HuH-7.5 (cell line): ENCODE measurements around the gene BAX.

Experiments
- DNase-seq: peaks from one replicate; pipeline ENCODE4 v3.0.0; 2011; ENCODE audit warnings: low spot score

BAX gene

DNA sequence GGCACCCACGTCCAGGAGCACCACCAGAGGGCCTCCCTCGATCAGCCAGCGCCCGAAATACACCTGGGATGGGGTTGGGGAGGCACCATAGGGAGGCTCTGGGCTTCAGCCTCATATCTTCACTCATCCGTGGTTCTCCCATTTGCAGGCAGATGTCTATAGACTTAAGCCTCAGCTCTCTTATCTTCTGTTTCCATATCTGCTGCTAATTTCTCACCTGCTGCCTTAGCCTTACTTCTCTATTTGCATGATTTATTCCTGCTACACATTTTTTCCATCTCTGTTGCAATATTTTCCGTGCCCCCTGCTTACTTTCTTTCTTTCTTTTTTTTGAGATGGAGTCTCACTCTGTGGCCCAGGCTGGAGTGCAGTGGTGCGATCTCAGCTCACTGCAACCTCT, 32.6 kb downstream of the BAX start:
- no peak for DNase-seq

DNA sequence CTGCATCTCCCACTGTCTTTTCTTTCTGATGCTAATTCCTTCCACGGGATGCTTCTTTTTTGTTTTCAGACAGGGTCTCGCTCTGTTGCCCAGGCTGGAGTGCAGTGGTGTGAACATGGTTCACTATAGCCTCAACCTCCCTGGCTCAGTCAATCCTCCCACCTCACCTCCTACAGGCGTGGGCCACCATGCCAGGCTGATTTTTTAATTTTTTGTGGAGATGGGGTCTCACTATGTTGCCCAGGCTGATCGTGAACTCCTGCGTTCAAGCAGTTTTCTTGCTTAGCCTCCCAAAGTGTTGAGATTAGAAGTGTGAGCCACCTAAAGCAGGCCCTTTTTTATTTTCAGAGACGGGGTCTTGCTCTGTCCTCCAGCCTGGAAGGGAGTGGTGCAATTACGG, 33.6 kb downstream of the BAX start:
- no peak for DNase-seq

DNA sequence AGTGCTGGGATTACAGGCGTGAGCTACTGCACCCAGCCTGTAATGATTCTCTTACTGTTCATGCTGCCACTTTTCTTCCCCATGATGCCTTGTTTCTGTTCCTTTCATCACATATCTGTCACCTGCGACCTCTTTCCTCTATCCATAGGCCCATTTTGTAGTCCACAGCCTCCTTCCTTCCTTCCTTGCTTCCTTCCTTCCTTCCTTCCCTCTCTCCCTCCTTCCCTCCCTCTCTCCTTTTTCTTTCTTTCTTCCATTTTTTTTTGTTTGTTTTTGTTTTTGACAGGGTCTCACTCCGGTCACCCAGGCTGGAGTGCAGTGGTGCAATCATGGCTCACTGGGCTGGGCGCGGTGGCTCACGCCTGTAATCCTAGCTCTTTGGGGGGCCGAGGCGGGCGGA, 34.2 kb downstream of the BAX start:
- DNase-seq: no peak

DNA sequence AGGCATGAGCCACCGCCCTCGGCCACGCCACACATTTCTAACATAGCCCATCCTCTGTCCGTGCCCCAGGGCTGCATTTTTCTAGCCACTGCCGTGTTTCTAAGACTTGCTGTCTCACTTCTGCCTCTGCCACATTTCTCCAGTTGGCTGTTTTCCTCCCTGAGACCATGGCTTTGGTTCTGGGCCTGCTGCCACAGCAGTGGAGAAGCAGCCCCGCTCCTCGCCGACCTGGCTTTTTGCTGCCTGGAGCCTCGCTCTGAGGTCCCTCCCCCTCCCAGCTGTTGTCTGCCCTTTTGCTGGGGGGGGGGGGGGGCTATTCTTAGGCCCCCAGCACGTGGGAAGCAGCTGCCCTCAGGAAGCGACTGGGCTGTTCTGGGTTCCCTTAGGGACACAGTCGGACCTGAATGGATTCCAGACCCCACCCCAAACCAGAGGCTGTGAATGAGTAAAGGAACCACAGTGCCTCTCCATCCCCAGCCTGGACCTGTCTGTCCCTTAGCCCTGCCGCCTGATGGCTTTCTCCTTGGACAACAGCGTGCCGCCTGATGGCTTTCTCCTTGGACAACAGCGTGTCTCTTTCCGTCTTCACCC, 35.1 kb downstream of the BAX start:
- no peak for DNase-seq

DNA sequence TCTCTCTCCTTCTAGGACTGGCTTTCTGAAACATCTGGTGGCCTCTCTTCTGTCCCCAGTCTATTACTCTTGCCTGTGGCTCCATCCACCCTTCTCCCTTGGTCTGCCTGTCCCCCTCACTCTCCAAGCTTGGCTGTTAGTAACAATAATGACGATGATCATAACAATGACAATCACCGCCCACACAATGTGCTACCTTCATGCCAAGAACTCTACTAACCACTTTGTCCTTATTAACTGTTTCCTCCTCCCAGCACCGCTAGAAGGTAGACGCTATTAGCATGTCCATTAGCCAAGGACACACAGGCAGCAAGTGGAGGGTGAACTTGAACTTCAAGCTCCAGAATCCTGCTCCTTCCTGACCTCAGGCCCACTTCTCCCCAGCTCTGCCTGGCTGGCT, 35.7 kb downstream of the BAX start:
- no peak for DNase-seq

DNA sequence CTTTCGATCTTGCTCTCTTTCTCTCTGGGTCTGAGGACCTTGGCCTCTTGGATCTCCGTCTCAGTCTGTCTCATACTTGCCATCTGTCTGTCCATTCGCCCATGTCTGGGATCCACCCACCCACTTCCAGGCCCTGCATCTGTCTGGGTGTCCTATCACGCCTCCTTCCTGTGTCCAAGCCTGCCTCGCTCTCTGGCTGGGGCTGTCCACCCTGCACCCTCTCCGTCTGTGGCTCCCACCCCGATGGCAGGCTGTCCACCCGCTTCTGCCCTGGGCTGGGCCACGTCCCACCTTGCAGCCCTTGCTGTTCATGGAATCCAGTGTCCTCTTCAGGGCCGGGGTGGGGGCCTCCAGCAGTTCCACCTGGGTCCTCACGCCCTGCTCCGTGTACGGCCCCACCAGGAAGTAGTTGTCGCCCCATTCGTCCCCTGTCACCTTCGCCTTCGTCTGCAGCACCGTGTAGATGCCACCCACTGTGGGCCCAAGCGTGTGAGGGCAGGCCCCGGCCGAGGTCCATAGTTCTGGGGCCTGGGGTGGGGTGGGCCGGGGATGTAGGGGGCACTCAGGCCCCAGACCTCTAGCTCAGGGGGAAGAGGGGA, 36.4 kb downstream of the BAX start:
- no peak for DNase-seq

DNA sequence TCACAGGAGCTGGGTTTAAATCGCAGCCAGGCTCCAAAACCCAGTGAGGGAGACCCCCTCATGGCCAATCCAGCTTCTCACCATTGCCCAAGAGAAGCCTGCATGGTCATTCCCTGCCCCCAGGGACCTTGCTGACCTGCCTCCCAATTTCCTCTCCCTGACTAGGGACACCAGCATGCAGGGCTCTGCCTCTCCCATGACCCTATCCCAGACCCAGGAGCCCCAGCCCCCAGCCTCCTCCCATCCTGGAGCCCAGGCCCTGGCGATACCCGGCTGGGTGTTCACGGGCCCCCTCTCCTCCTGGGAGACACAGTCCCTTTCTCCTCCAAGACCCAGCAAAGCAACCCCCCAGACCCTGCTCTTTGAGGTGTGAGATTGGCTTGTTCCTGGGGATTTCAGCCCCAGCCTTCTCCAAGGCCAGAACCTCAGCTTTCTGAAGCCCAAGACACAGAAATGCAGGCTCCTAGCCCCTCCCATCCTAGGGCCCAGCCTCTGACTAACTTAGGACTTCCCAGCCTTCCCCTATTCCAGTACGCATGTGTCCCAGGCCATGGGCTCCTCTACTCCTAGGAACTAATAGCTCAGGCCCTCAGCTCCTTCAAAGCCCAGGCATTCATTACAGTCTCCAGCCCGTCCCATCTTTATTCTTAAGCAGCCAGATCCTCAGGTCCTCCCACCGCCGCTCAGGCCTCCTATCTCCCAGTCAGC, 37.4 kb downstream of the BAX start:
- DNase-seq: peak; percentile 65

DNA sequence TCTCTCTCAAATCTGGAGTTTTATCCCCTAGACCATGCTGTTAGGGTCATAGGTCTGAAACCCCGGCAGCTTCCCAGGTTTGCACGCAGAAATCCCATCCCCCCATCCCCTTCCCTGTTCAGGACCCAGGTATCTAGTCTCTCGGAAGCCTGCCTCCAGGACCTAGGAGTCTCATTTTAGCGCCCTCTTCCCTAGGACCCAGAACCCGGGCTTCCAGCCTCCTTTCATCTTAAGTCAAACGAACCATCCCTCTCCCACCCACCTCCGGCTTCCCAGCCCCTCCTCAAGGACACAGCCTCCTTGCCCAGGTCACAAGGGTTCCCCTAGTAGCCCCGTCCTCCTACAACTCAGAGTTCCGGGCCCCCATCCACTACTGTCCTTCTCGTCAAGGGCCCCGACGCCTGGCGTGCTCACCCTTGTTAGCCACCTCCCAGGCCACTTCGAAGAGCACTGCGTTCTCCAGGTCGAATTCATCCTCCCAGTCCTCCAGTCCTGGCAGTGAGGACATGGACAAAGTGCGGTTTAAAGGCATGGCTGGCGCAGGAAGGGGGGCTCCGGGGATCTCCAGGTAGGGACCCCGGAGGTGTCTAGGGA, 38.0 kb downstream of the BAX start:
- DNase-seq: no peak

DNA sequence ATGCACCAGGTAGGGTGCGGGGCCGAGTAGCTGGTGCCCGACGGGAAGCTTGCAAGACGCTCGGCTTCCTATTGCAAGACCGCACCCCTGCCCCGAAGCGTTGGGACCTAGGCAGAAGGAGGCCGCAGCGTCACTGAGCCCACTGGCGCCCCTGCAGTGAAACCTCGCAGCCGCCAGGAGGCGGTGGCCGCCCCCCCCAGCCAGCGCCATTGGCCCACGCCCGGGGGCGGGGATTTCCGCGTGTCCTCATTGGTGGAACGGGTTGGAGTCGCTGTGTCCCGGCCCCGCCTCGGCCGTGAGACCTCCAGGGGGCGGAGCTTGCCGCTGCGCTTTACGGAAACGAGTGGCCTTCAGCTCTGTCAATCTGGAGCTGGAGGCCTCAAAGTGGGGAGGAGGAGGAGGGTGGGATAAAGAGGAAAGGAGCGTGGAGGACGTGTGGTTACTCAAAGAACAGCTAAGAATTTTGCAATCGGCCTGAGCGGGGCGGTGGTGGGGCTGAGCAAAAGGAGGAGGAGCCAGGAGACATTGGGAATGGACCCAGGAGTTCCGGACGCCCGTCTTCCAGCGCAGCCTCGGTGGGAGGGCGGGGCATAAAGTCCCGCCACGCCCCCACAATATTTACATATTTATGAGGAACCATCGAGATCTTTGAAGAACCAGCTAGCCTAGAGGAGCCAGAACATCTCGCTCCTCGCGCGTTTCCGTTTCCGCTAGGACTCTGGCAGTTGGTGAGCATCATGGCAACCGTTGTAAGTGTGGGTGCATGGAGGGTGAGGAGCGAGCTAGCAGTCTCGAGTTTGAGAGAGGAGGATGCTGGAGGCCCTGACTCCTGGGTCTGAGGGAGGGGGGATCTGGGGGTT, 38.7 kb downstream of the BAX start, which contains the start of the genes GYS1 and RUVBL2:
Gene GYS1 (minus strand): TSS at position 135 of the 860 bp plus-strand sequence. CDS start 197 bp downstream, outside the sequence.
Gene RUVBL2 (plus strand): TSS at position 713 of the 860 bp plus-strand sequence. CDS start 25 bp downstream, at position 738.
- DNase-seq: peak; percentile 98

DNA sequence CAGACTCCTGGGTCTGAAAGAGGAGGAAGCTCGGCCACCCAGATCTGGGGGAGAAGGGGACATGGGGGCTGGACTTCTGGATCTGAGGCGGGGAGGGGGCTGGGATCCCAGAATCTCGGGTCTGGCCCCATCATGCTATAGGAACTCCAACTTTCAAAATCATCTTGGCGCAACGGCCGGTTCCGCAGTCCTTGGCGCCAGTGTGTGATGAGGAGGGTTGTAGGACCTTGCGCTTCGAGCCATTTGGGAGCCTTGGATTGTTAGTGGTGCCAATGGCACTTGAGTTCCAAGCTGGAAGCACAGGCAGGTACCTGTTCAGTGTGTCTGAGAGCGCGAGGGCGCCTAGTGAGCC, 39.3 kb downstream of the BAX start:
- DNase-seq: no peak

DNA sequence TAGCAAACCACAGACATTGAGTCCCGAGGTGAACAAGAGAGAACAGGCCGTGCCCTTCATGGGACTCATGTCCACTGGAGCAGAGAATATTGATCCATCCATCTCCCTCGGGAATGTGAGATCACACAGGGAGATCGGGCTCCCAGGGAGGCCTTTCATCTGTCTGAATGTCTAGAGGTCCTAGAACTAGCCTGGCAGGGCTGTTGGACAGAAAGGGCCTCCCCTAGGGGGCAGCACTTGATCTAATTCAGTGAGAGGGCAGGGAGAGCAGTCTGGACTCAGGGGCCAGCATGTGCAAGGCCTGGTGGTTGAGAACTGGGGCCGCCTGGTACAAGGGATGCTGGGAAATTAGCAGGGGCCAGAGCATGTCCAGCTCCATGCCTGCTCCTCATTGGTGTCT, 43.3 kb downstream of the BAX start:
- DNase-seq: peak; percentile 76

DNA sequence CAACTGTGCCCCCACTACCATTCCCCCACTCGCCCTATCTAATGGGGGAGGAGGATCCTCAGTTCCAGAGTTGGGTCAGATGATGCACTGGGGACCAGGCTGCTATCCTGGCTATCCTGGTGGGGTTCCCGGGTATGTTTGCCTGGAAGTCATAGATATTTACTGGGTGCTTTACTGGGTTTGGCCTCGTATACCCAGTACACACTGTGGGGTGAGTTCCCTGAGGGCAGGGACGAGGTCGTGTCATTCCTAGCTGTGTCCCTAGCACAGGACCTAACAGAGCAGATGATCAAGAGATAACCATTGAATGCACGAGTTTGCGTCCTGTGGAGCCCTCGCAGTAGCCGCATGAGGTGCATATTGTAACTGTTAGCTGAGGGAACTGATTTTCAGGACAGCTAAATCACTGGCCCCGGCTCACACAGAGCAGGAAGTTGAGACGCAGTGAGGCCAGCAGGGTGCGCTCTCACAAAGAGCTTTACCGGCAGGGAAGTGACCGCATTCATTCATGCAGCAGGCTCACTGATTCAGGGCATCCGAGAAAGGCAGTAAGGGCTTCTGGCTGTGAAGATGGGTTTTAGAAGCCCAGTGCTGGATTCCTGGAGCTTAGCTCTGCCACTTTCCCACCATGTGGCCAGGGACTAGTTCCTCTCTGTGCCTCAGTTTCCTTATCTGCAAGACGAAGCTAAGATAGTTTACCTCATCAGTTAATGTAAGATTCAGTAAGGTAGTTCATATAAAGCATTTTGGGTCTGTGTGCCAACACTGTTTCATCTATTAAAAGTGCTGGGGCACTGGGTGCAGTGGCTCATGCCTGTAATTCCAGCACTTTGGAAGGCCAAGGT, 45.0 kb downstream of the BAX start:
- DNase-seq: peak; percentile 68

DNA sequence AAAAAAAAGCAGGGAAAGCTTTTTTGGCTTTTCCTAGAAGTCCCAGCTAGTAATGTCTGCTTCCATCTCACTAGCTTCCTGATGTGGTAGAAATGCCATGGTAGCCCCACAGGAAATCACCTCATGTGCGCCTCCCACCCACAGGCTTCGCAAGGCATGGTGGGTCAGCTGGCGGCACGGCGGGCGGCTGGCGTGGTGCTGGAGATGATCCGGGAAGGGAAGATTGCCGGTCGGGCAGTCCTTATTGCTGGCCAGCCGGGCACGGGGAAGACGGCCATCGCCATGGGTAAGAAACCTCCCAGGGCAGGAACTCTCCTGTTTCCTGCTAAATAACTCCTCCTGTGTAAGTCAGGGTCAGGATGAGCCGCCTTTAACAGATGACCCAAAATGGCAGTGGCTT, 49.5 kb downstream of the BAX start:
- no peak for DNase-seq

DNA sequence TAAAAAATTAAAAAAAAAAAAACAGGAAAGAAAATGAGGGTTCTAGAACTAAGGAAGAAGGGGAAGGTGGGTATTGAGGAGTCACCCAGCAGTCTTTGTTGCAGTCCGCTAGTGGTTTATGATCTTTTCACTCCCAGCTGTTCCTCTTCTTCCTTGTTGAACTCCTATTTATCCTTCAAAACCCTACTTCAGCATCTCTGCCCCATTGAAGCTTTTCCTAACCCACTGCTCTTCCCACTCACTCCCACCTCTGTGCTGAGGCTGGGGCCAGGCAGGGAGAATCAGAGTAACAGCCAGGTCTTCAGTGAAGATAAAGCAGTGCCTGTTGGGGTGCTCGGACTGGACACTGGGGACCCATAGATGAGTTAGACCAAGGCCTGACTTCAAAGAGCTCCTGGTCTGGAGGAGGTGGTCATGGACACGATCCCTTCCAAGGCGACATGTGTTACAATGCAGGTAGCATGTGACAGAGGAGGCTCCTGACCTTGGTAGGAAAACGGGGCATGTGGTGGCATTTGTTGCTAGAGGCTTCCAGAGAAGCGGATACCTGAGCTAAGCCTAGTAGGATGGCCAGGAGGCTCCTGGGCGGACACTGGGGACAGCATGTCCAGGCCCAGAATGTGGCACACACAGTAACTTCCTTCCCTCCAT, 50.4 kb downstream of the BAX start:
- DNase-seq: no peak

DNA sequence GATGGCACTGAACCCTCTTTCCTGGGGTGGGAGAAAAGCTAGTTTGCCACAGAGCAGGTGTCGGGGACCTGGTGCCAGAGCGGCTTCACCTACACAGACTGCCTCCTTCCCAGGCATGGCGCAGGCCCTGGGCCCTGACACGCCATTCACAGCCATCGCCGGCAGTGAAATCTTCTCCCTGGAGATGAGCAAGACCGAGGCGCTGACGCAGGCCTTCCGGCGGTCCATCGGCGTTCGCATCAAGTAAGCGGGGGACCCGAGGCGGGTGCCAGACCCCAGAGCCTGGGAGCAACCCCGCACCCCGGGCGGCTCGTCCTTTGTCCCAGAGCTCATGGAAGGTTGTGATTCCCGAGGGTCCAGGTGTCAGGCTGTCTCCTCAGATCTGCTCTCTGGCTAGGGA, 52.2 kb downstream of the BAX start:
- no peak for DNase-seq

DNA sequence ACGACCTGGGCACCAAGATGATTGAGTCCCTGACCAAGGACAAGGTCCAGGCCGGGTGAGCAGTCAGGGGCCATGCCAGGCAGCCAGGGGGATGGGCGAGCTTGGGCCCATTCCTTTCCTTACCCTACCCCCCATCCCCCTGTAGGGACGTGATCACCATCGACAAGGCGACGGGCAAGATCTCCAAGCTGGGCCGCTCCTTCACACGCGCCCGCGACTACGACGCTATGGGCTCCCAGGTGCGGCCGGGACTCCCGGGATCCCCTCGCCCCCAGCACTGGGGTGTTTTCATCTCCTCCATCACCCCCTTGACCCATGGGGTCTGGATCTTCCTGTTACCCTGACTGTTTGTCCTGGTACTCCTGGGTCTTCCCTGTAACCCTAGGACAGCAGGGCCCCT, 55.2 kb downstream of the BAX start:
- no peak for DNase-seq

DNA sequence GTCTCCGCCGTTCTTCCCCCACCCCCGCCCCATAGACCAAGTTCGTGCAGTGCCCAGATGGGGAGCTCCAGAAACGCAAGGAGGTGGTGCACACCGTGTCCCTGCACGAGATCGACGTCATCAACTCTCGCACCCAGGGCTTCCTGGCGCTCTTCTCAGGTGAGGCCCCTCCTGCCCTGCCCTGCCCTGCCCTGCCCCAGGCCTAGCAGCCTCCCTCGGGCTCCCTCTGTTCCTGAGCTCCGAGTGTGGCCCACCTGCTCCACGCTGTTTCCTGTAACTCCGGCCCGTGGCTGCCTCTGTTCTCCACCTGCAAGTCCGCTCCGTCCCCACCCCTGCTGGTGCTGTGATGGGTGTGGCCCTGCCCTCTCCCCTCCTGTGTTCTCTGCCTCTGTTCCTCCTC, 55.8 kb downstream of the BAX start:
- no peak for DNase-seq

DNA sequence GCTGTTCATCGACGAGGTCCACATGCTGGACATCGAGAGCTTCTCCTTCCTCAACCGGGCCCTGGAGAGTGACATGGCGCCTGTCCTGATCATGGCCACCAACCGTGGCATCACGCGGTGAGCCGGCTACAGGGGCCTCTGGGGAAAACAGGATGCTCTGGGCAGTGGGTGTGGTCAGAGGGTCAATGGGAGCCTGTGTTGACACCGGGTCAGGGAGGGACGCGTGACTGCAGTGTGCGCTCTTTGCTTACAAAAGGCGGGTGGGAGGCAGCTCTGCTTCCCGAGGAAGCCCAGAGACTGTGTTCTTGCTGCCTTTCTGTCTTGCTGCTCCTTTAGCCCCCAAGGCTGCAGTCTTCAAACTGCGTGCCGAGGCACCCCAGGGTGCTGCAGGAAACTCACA, 56.5 kb downstream of the BAX start:
- no peak for DNase-seq
